ENCODE data around the gene SLC44A5. TPM values are rescaled to one million over a fixed set of nuclear protein-coding genes. Genes with fewer than 3 reads are reported as not detected.
"Not testable (repeated sequence)": the region's sequence is repeated elsewhere in the genome, so short reads cannot be mapped to it uniquely, and the experiment has no call there.

The SLC44A5 gene
- total RNA-seq, 4 donors from 2014 or later: 0.27 to 1.1 (median 0.42) TPM

- Histone ChIP-seq H3K4me1 (peaks cover 0 to 31% (median 18%) of the 10 kb centered on the region in 3 donors), H3K9me3 (no peaks in the 10 kb centered on the region), H3K27me3 (peaks cover 56% of the 10 kb centered on the region), H3K36me3 (no peaks in the 10 kb centered on the region), H3K4me3 (no peak overlapping the region), H3K27ac (no peak overlapping the region)
- no peak for ATAC-seq
- TF ChIP-seq POLR2A (IDR thresholded peaks at IDR 0.05) (no peak), EP300 (IDR thresholded peaks at IDR 0.05) (no peak), POLR2AphosphoS5 (IDR thresholded peaks at IDR 0.05) (no peak), CTCF (IDR thresholded peaks at IDR 0.05) (no peak)
- 44 to 59% methylated on average over 5 of the region's 5 CpGs for WGBS, 2 donors (ENCODE audit: low coverage in 1 of 2)
Observed at GRCh38 chr1:75613916-75614315, 3.0 kb upstream of the SLC44A5 start.

- no peak for TF ChIP-seq POLR2A (IDR thresholded peaks at IDR 0.05)
- no peak for TF ChIP-seq CTCF (IDR thresholded peaks at IDR 0.05)
- TF ChIP-seq POLR2AphosphoS5 (IDR thresholded peaks at IDR 0.05): no peak
- TF ChIP-seq EP300 (IDR thresholded peaks at IDR 0.05): no peak
- ATAC-seq: no peak
- 83 to 100% methylated on average over 1 to 2 of the region's 3 CpGs for WGBS, 2 donors (ENCODE audit: low coverage in 1 of 2)
- no peak overlapping the region for H3K27ac ChIP-seq
- H3K27me3 ChIP-seq: peaks cover 56% of the 10 kb centered on the region
- no peaks in the 10 kb centered on the region for H3K9me3 ChIP-seq
- H3K4me3 ChIP-seq: no peak overlapping the region
- H3K36me3 ChIP-seq: no peaks in the 10 kb centered on the region
- peaks cover 0 to 31% (median 18%) of the 10 kb centered on the region in 3 donors for H3K4me1 ChIP-seq
Observed at GRCh38 chr1:75612976-75613375, 2.1 kb upstream of the SLC44A5 start.

DNA sequence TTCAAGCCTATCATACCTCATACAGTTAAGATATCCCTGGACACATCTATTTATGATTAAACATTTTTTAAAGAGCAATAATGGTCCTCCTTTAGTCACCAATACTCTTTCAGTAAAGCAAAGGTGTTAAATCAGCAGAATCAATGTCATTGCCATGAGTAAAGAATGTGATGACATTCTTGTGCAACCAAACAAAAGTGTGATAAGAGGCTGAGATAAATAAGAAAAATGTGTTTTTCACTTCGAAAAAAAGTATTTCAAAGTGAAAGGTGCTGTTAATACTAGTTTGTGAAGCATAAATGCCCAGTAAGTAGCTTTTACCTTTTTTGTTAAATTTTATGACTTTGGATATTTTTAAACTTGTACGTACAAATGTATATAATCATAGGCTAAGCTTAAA lies 8.4 kb downstream of the SLC44A5 start:
- no peaks in the 10 kb centered on the region for H3K36me3 ChIP-seq
- peaks cover 0 to 4% (median 0%) of the 10 kb centered on the region in 3 donors for H3K9me3 ChIP-seq
- ATAC-seq: no peak
- no peak for TF ChIP-seq EP300 (IDR thresholded peaks at IDR 0.05)
- TF ChIP-seq POLR2AphosphoS5 (IDR thresholded peaks at IDR 0.05): no peak
- no peak for TF ChIP-seq POLR2A (IDR thresholded peaks at IDR 0.05)
- no peak for TF ChIP-seq CTCF (IDR thresholded peaks at IDR 0.05)
- H3K27me3 ChIP-seq: no peaks in the 10 kb centered on the region
- H3K4me1 ChIP-seq: no peaks in the 10 kb centered on the region
- WGBS, 2 donors (ENCODE audit: low coverage in 1 of 2): 22 to 44% methylated on average over 2 of the region's 2 CpGs
- H3K4me3 ChIP-seq: no peak overlapping the region
- no peak overlapping the region for H3K27ac ChIP-seq

DNA sequence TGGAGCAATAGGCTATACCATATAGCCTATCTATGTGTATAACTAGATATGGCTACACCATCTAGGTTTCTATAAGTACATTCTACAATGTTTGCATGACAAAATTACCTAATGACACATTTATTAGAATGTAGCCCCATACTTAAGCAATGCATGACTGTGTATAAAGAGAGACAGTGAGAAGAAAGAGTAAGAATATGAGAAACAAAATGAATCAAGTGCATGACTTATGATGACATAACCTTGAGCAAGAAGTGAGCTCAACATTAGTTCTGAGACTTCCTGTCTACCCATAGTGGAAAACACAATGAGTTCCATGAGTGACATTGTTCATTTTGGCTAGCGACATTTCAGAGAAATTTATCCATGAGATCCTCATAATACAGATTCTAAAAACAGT lies 10.1 kb downstream of the SLC44A5 start:
- TF ChIP-seq CTCF (IDR thresholded peaks at IDR 0.05) (no peak), POLR2AphosphoS5 (IDR thresholded peaks at IDR 0.05) (no peak), POLR2A (IDR thresholded peaks at IDR 0.05) (no peak), EP300 (IDR thresholded peaks at IDR 0.05) (no peak)
- no peaks in the 10 kb centered on the region for H3K27me3 ChIP-seq
- 50 to 80% methylated on average over 1 of the region's 1 CpG for WGBS, 2 donors (ENCODE audit: low coverage in 1 of 2)
- H3K27ac ChIP-seq: no peak overlapping the region
- H3K9me3 ChIP-seq: peaks cover 0 to 4% (median 0%) of the 10 kb centered on the region in 3 donors
- no peaks in the 10 kb centered on the region for H3K4me1 ChIP-seq
- ATAC-seq: no peak
- no peaks in the 10 kb centered on the region for H3K36me3 ChIP-seq
- H3K4me3 ChIP-seq: no peak overlapping the region

DNA sequence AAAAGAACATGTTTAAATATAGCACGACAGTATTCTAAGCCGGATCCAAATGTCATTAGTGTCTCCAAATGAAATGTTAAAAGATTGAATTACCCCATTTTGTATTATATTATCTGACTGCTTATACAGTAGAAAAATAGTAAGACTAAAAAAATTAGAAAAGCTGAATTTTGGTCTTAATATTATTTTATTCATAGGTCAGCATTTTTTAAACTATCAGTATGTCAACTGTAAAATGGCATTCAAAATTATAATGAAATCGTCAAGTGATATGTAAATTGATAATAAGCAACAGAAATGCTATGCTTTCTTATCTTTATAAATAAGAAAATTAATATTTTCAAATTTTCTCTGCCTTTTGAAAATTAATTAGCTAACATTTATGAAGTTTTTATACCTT lies 16.6 kb downstream of the SLC44A5 start:
- 63 to 75% methylated on average over 3 of the region's 3 CpGs for WGBS, 2 donors (ENCODE audit: low coverage in 1 of 2)
- TF ChIP-seq POLR2AphosphoS5 (IDR thresholded peaks at IDR 0.05) (no peak), EP300 (IDR thresholded peaks at IDR 0.05) (no peak), CTCF (IDR thresholded peaks at IDR 0.05) (no peak), POLR2A (IDR thresholded peaks at IDR 0.05) (no peak)
- H3K4me1 ChIP-seq: no peaks in the 10 kb centered on the region
- H3K4me3 ChIP-seq: no peak overlapping the region
- H3K9me3 ChIP-seq: no peaks in the 10 kb centered on the region
- ATAC-seq: no peak
- no peaks in the 10 kb centered on the region for H3K27me3 ChIP-seq
- H3K36me3 ChIP-seq: no peaks in the 10 kb centered on the region
- no peak overlapping the region for H3K27ac ChIP-seq

- not testable (repeated sequence) for H3K4me3 ChIP-seq, H3K27ac ChIP-seq, H3K36me3 ChIP-seq, H3K4me1 ChIP-seq, H3K9me3 ChIP-seq, ATAC-seq, H3K27me3 ChIP-seq
- WGBS, 2 donors (ENCODE audit: low coverage in 1 of 2): 72 to 91% methylated on average over 3 of the region's 3 CpGs
Observed at GRCh38 chr1:75593457-75593856, 17.5 kb downstream of the SLC44A5 start.
